HepG2 (cell line): ENCODE results near the gene PRDM12. TPM values are rescaled to one million over a fixed set of nuclear protein-coding genes. Genes with fewer than 3 reads are reported as not detected.

ENCODE experiments used
- ASH2L ChIP-seq: fragments of 300-600, 200-600 bp; sonication (generic); IDR thresholded peaks from 2 replicates; pipeline ENCODE4 v1.7.0; 2017; ENCODE audit warnings: low read depth, mild to moderate bottlenecking, moderate library complexity, mixed read lengths, low read length; ENCODE audit not compliant: insufficient read length
- ATF2 ChIP-seq: sonication (generic); formaldehyde crosslinking; IDR thresholded peaks from 2 replicates; pipeline ENCODE4 v1.4.0; 2020; ENCODE audit warnings: missing genetic modification reagents
- CEBPG ChIP-seq: IDR thresholded peaks from 2 replicates; pipeline ENCODE4 v1.6.1; 2016
- CSRNP1 ChIP-seq: sonication (generic); formaldehyde crosslinking; IDR thresholded peaks from 2 replicates; pipeline ENCODE4 v1.8.1; 2023; ENCODE audit warnings: mild to moderate bottlenecking, missing genetic modification reagents
- ELF1 ChIP-seq: sonication (generic); formaldehyde crosslinking; IDR thresholded peaks from 2 replicates; pipeline ENCODE4 v1.4.0; 2020; ENCODE audit warnings: missing genetic modification reagents
- HINFP ChIP-seq: sonication (generic); formaldehyde crosslinking; IDR thresholded peaks from 2 replicates; pipeline ENCODE4 v1.4.0; 2020; ENCODE audit warnings: low read depth, mild to moderate bottlenecking, missing genetic modification reagents
- NFE2 ChIP-seq: sonication (generic); formaldehyde crosslinking; IDR thresholded peaks from 2 replicates; pipeline ENCODE4 v1.4.0; 2020; ENCODE audit warnings: missing genetic modification reagents
- PLSCR1 ChIP-seq: sonication (generic); formaldehyde crosslinking; IDR thresholded peaks from 2 replicates; pipeline ENCODE4 v1.5.0; 2020; ENCODE audit warnings: missing genetic modification reagents, mild to moderate bottlenecking, borderline replicate concordance
- RARG ChIP-seq: sonication (generic); formaldehyde crosslinking; IDR thresholded peaks from 2 replicates; pipeline ENCODE4 v1.4.0; 2020; ENCODE audit warnings: low read depth, mild to moderate bottlenecking, missing genetic modification reagents
- SALL1 ChIP-seq: sonication (generic); formaldehyde crosslinking; IDR thresholded peaks from 2 replicates; pipeline ENCODE4 v1.8.0; 2022; ENCODE audit warnings: mild to moderate bottlenecking, missing genetic modification reagents
- SRSF4 ChIP-seq: fragments of 200-400 bp; formaldehyde crosslinking; IDR thresholded peaks from one replicate; pipeline ENCODE4 v1.6.1; 2018; ENCODE audit warnings: mild to moderate bottlenecking, low read depth, low read length, moderate library complexity; ENCODE audit not compliant: poor library complexity, severe bottlenecking
- ZNF280D ChIP-seq: sonication (generic); formaldehyde crosslinking; IDR thresholded peaks from 2 replicates; pipeline ENCODE4 v1.5.1; 2020; ENCODE audit warnings: mild to moderate bottlenecking, missing genetic modification reagents
- ZNF33B ChIP-seq: sonication (generic); formaldehyde crosslinking; IDR thresholded peaks from 2 replicates; pipeline ENCODE4 v1.5.1; 2020; ENCODE audit warnings: mild to moderate bottlenecking, missing genetic modification reagents
- ZNF615 ChIP-seq: sonication (generic); formaldehyde crosslinking; IDR thresholded peaks from 2 replicates; pipeline ENCODE4 v1.5.0; 2020; ENCODE audit warnings: mild to moderate bottlenecking, missing genetic modification reagents, borderline replicate concordance
- ZNF776 ChIP-seq: sonication (generic); formaldehyde crosslinking; IDR thresholded peaks from 2 replicates; pipeline ENCODE4 v1.4.0; 2020; ENCODE audit warnings: mild to moderate bottlenecking, missing genetic modification reagents
- polyA plus RNA-seq, 8 experiments: library from polyadenylated mRNA; depleted of rRNA in 3 of 8; stranded (reverse) in 7 of 8; unstranded in 1 of 8; fragments of >200 nt; fragmentation: Illumina TruSeq in 4 of 8; extraction: Trizol in 4 of 8; gene quantifications; 2 replicates each; pipeline versions ENCODE4 v1.2.1 to v1.2.3, GENCODE V29; 2011 to 2016; ENCODE audit warnings: low read depth in 4 of 8, missing spikeins in 1 of 8, mixed read lengths in 1 of 8; ENCODE audit not compliant: insufficient read depth in 1 of 8
- total RNA-seq, 5 experiments: library from RNA; depleted of rRNA; stranded (reverse); fragments of >200 nt; fragmentation: Illumina TruSeq; extraction: Trizol; gene quantifications; 2 replicates each; pipeline ENCODE4 v1.2.3, GENCODE V29; 2016; ENCODE audit warnings: low read depth in 1 of 5
- TF ChIP-seq, protein P1 (sequence below): sonication (generic); formaldehyde crosslinking; IDR thresholded peaks from 2 replicates; pipeline ENCODE4 v1.4.0; 2020; ENCODE audit warnings: missing genetic modification reagents

The PRDM12 gene
- total and polyA plus RNA-seq, 2 of the 13 experiments (the other 11 are each of a cell fraction or from before 2014, with no cell fraction given): 0.04 to 0.07 TPM

- TF ChIP-seq CSRNP1 (no peak), RARG (CRISPR knock-in tag) (no peak), HINFP (CRISPR knock-in tag) (no peak), ASH2L (peak; percentile 42), ATF2 (no peak), ZNF776 (CRISPR knock-in tag) (no peak), NFE2 (no peak), ZNF280D (no peak), SRSF4 (no peak), SALL1 (no peak), ELF1 (CRISPR knock-in tag) (peak; percentile 14; the same call in 1 of the 2 replicates), CEBPG (no peak), ZNF33B (CRISPR knock-in tag) (no peak), ZNF615 (CRISPR knock-in tag) (no peak), PLSCR1 (CRISPR knock-in tag) (no peak)
- TF ChIP-seq, protein P1, sequence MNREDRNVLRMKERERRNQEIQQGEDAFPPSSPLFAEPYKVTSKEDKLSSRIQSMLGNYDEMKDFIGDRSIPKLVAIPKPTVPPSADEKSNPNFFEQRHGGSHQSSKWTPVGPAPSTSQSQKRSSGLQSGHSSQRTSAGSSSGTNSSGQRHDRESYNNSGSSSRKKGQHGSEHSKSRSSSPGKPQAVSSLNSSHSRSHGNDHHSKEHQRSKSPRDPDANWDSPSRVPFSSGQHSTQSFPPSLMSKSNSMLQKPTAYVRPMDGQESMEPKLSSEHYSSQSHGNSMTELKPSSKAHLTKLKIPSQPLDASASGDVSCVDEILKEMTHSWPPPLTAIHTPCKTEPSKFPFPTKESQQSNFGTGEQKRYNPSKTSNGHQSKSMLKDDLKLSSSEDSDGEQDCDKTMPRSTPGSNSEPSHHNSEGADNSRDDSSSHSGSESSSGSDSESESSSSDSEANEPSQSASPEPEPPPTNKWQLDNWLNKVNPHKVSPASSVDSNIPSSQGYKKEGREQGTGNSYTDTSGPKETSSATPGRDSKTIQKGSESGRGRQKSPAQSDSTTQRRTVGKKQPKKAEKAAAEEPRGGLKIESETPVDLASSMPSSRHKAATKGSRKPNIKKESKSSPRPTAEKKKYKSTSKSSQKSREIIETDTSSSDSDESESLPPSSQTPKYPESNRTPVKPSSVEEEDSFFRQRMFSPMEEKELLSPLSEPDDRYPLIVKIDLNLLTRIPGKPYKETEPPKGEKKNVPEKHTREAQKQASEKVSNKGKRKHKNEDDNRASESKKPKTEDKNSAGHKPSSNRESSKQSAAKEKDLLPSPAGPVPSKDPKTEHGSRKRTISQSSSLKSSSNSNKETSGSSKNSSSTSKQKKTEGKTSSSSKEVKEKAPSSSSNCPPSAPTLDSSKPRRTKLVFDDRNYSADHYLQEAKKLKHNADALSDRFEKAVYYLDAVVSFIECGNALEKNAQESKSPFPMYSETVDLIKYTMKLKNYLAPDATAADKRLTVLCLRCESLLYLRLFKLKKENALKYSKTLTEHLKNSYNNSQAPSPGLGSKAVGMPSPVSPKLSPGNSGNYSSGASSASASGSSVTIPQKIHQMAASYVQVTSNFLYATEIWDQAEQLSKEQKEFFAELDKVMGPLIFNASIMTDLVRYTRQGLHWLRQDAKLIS (CRISPR knock-in tag): no peak
Observed at GRCh38 chr9:130689937-130690700, 25.7 kb downstream of the PRDM12 start (continued).
